Liver (tissue), 9 donors: ENCODE measurements around the gene SETBP1. TPM values are rescaled to one million over a fixed set of nuclear protein-coding genes. Genes with fewer than 3 reads are reported as not detected.

ENCODE experiments used
- DNase-seq: peaks from one replicate; pipeline ENCODE4 v3.0.0-alpha.2; 2017; ENCODE audit warnings: low spot score
- H3K27ac ChIP-seq, 2 donors: one replicate each; pipeline ENCODE4 v1.7.0; 2013; ENCODE audit warnings: inconsistent platforms in 2 of 2, low read length in 2 of 2, control low read depth in 1 of 2, low read depth in 1 of 2, mild to moderate bottlenecking in 1 of 2
- H3K27me3 ChIP-seq, 4 donors: one replicate each; pipeline versions ENCODE4 v1.6.1 to v1.7.0; 2013; ENCODE audit warnings: low read length in 3 of 4, inconsistent platforms in 1 of 4, mild to moderate bottlenecking in 1 of 4, moderate library complexity in 1 of 4; ENCODE audit not compliant: control insufficient read depth in 4 of 4, insufficient read depth in 4 of 4
- H3K36me3 ChIP-seq, 4 donors: one replicate each; pipeline versions ENCODE4 v1.6.1 to v1.7.0; 2013; ENCODE audit warnings: low read length in 3 of 4, mild to moderate bottlenecking in 3 of 4, low read depth in 1 of 4, moderate library complexity in 1 of 4; ENCODE audit not compliant: control insufficient read depth in 4 of 4, insufficient read depth in 3 of 4
- H3K4me1 ChIP-seq, 4 donors: one replicate each; pipeline versions ENCODE4 v1.6.1 to v1.7.0; 2013; ENCODE audit warnings: low read length in 3 of 4, mild to moderate bottlenecking in 3 of 4, moderate library complexity in 1 of 4; ENCODE audit not compliant: control insufficient read depth in 4 of 4, insufficient read depth in 4 of 4
- H3K4me3 ChIP-seq, 3 donors: one replicate each; pipeline versions ENCODE4 v1.6.1 to v1.7.0; 2013; ENCODE audit warnings: low read length in 3 of 3, control low read depth in 1 of 3, low read depth in 1 of 3, mild to moderate bottlenecking in 1 of 3
- H3K9ac ChIP-seq, 2 donors: one replicate each; pipeline ENCODE4 v1.7.0; 2013; ENCODE audit warnings: low read length in 2 of 2, mild to moderate bottlenecking in 2 of 2, moderate library complexity in 2 of 2, control low read depth in 1 of 2, low read depth in 1 of 2
- H3K9me3 ChIP-seq, 4 donors: one replicate each; pipeline versions ENCODE4 v1.6.1 to v1.7.0; 2013; ENCODE audit warnings: low read length in 3 of 4; ENCODE audit not compliant: control insufficient read depth in 4 of 4
- EGR1 ChIP-seq, 2 donors: IDR thresholded peaks; 2 replicates each; pipeline ENCODE4 v1.6.1; 2016 to 2018; ENCODE audit warnings: antibody characterized with exemption in 2 of 2, low read depth in 2 of 2
- GABPA ChIP-seq, 2 donors: IDR thresholded peaks in 1 of 2; conservative IDR thresholded peaks in 1 of 2; 2 replicates each; pipeline ENCODE4 v1.6.1; 2016; ENCODE audit warnings: antibody characterized with exemption in 2 of 2, mild to moderate bottlenecking in 1 of 2, moderate library complexity in 1 of 2
- HNF4A ChIP-seq, 2 donors: conservative IDR thresholded peaks; 2 replicates each; pipeline ENCODE4 v1.6.1; 2016; ENCODE audit warnings: antibody characterized with exemption in 2 of 2, mild to moderate bottlenecking in 2 of 2
- HNF4G ChIP-seq: IDR thresholded peaks from 2 replicates; pipeline ENCODE4 v1.6.1; 2016; ENCODE audit warnings: antibody characterized with exemption
- JUND ChIP-seq, 2 donors: IDR thresholded peaks; 2 replicates each; pipeline ENCODE4 v1.6.1; 2016; ENCODE audit warnings: antibody characterized with exemption in 2 of 2
- NR2F2 ChIP-seq: IDR thresholded peaks from 2 replicates; pipeline ENCODE4 v1.6.1; 2016; ENCODE audit warnings: antibody characterized with exemption
- RAD21 ChIP-seq, 2 donors: IDR thresholded peaks; 2 replicates each; pipeline ENCODE4 v1.6.1; 2016; ENCODE audit warnings: antibody characterized with exemption in 2 of 2, mild to moderate bottlenecking in 2 of 2
- RXRA ChIP-seq, 2 donors: IDR thresholded peaks; 2 replicates each; pipeline ENCODE4 v1.6.1; 2017 to 2018; ENCODE audit warnings: antibody characterized with exemption in 2 of 2, mild to moderate bottlenecking in 1 of 2
- YY1 ChIP-seq: IDR thresholded peaks from 2 replicates; pipeline ENCODE4 v1.6.1; 2016; ENCODE audit warnings: antibody characterized with exemption, mild to moderate bottlenecking
- WGBS: extraction: QIAGEN DNeasy Blood & Tissue Kit; methylation state at CpG from one replicate; pipeline ENCODE4 v1.1.7; 2013; 5-methylcytosine and 5-hydroxymethylcytosine counted together
- polyA plus RNA-seq, 2 donors: library from polyadenylated mRNA; stranded (reverse) in 1 of 2; unstranded in 1 of 2; fragments of 200-250 nt in 1 of 2; fragments of >200 nt in 1 of 2; fragmentation: Nextera tagmentation in 1 of 2; extraction: Ambion mirVana in 1 of 2; gene quantifications; one replicate each; pipeline versions ENCODE4 v1.2.1 to v1.2.3, GENCODE V29; 2013 to 2015
- total RNA-seq, 2 donors: library from RNA; depleted of rRNA; stranded (reverse); fragments of >200 nt; gene quantifications; one replicate each; pipeline ENCODE4 v1.2.3, GENCODE V29; 2014
- TF ChIP-seq, protein P1 (sequence below): IDR thresholded peaks from 2 replicates; pipeline ENCODE4 v1.6.1; 2016; ENCODE audit warnings: antibody characterized with exemption
- TF ChIP-seq, protein P2 (sequence below): fragments of 150-350 bp; IDR thresholded peaks from 2 replicates; pipeline ENCODE4 v1.5.1; 2017; ENCODE audit warnings: improper control_type of control experiment, low read depth, low read length; ENCODE audit not compliant: missing input control
- TF ChIP-seq, protein P3 (sequence below): IDR thresholded peaks from 2 replicates; pipeline ENCODE4 v1.6.1; 2016; ENCODE audit warnings: antibody characterized with exemption
- TF ChIP-seq, protein P4 (sequence below): IDR thresholded peaks from 2 replicates; pipeline ENCODE4 v1.6.1; 2016; ENCODE audit warnings: antibody characterized with exemption
- TF ChIP-seq, protein P5 (sequence below): IDR thresholded peaks from 2 replicates; pipeline ENCODE4 v1.6.1; 2016; ENCODE audit warnings: antibody characterized with exemption, mild to moderate bottlenecking
- donor health status: healthy.
- donor health status: healthy.
- donor health status: healthy.
- donor health status: healthy.
- donor health status: healthy.

Gene SETBP1
- total and polyA plus RNA-seq, 4 donors = 2.5 to 15.8 (median 4.7) TPM

DNA sequence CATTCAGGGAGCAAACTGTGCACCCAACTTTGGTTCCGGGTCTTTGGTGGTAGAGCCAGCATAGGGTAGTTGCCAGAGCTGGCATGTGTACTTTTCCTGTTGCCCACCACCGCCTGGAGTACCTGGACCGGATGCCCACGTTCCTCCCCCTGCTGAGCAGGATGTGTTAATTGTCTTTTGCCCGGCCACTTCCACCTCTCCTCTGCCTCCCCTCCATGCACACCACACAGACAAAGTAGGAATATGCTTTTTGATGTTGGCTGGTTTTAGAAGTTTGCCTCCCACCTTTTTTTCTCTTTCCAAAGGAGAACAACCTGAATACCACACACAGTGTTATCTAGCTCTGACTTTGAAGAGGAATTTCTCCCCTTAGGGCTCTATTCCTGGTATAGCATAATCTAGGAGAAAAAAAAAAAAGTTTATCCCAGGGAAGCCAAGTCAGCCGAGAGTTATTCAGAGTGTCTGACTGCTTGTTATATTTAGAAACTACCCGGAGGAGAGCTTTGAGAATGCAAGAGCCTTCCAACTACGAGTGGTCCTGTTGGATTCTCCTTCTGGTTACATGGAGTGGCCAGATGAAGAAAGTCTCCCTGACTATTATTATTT lies 111.9 kb downstream of the SETBP1 start:
- H3K27ac ChIP-seq = no peak overlapping the region
- H3K4me3 ChIP-seq = no peak overlapping the region
- no peak for TF ChIP-seq EGR1 (IDR thresholded peaks at IDR 0.05; ENCODE audit: low read depth in 2 of 2)
- no peaks in the 10 kb centered on the region for H3K27me3 ChIP-seq
- H3K9me3 ChIP-seq = no peaks in the 10 kb centered on the region
- H3K36me3 ChIP-seq = peaks cover 0 to 2% (median 0%) of the 10 kb centered on the region in 4 donors
- no peak for DNase-seq
- H3K4me1 ChIP-seq = peaks cover 0 to 14% (median 10%) of the 10 kb centered on the region in 4 donors
- no peak overlapping the region for H3K9ac ChIP-seq
- WGBS = 86% methylated on average over 8 of the region's 8 CpGs

DNA sequence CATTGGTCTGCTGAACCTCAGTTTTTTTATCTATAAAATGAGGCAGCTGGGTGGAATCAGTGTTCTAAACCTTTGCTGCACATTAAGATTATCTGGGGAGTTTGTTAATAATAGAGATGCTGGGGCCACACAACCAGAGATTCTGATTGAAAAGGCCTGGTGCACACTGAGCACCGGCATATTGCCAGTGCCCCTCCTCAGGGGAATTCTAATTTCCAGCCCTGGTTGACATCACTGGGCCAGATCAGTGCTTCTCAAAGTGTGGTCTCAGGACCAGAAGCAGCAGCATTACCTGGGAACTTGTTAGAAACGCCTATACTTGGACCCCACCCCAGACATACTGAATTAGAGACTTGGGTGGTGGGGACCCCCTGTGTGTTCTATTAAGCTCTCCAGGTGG lies 112.5 kb downstream of the SETBP1 start:
- H3K27me3 ChIP-seq = no peaks in the 10 kb centered on the region
- H3K4me3 ChIP-seq = no peak overlapping the region
- H3K4me1 ChIP-seq = peaks cover 0 to 14% (median 10%) of the 10 kb centered on the region in 4 donors
- no peak overlapping the region for H3K9ac ChIP-seq
- H3K27ac ChIP-seq = no peak overlapping the region
- no peak for TF ChIP-seq GABPA (IDR thresholded peaks at IDR 0.05 in 1 of 2, conservative IDR thresholded peaks at IDR 0.05 in 1 of 2)
- TF ChIP-seq HNF4G = no peak
- TF ChIP-seq RAD21 (IDR thresholded peaks at IDR 0.05) = no peak
- TF ChIP-seq RXRA (IDR thresholded peaks at IDR 0.05) = no peak
- TF ChIP-seq, protein P1, sequence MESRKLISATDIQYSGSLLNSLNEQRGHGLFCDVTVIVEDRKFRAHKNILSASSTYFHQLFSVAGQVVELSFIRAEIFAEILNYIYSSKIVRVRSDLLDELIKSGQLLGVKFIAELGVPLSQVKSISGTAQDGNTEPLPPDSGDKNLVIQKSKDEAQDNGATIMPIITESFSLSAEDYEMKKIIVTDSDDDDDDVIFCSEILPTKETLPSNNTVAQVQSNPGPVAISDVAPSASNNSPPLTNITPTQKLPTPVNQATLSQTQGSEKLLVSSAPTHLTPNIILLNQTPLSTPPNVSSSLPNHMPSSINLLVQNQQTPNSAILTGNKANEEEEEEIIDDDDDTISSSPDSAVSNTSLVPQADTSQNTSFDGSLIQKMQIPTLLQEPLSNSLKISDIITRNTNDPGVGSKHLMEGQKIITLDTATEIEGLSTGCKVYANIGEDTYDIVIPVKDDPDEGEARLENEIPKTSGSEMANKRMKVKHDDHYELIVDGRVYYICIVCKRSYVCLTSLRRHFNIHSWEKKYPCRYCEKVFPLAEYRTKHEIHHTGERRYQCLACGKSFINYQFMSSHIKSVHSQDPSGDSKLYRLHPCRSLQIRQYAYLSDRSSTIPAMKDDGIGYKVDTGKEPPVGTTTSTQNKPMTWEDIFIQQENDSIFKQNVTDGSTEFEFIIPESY = no peak
- TF ChIP-seq YY1 = no peak
- TF ChIP-seq HNF4A (conservative IDR thresholded peaks at IDR 0.05) = no peak
- TF ChIP-seq, protein P2, sequence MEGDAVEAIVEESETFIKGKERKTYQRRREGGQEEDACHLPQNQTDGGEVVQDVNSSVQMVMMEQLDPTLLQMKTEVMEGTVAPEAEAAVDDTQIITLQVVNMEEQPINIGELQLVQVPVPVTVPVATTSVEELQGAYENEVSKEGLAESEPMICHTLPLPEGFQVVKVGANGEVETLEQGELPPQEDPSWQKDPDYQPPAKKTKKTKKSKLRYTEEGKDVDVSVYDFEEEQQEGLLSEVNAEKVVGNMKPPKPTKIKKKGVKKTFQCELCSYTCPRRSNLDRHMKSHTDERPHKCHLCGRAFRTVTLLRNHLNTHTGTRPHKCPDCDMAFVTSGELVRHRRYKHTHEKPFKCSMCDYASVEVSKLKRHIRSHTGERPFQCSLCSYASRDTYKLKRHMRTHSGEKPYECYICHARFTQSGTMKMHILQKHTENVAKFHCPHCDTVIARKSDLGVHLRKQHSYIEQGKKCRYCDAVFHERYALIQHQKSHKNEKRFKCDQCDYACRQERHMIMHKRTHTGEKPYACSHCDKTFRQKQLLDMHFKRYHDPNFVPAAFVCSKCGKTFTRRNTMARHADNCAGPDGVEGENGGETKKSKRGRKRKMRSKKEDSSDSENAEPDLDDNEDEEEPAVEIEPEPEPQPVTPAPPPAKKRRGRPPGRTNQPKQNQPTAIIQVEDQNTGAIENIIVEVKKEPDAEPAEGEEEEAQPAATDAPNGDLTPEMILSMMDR = no peak
- no peak for TF ChIP-seq EGR1 (IDR thresholded peaks at IDR 0.05; ENCODE audit: low read depth in 2 of 2)
- TF ChIP-seq, protein P3, sequence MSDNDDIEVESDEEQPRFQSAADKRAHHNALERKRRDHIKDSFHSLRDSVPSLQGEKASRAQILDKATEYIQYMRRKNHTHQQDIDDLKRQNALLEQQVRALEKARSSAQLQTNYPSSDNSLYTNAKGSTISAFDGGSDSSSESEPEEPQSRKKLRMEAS = no peak
- TF ChIP-seq, protein P4, sequence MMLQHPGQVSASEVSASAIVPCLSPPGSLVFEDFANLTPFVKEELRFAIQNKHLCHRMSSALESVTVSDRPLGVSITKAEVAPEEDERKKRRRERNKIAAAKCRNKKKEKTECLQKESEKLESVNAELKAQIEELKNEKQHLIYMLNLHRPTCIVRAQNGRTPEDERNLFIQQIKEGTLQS = no peak
- TF ChIP-seq, protein P5, sequence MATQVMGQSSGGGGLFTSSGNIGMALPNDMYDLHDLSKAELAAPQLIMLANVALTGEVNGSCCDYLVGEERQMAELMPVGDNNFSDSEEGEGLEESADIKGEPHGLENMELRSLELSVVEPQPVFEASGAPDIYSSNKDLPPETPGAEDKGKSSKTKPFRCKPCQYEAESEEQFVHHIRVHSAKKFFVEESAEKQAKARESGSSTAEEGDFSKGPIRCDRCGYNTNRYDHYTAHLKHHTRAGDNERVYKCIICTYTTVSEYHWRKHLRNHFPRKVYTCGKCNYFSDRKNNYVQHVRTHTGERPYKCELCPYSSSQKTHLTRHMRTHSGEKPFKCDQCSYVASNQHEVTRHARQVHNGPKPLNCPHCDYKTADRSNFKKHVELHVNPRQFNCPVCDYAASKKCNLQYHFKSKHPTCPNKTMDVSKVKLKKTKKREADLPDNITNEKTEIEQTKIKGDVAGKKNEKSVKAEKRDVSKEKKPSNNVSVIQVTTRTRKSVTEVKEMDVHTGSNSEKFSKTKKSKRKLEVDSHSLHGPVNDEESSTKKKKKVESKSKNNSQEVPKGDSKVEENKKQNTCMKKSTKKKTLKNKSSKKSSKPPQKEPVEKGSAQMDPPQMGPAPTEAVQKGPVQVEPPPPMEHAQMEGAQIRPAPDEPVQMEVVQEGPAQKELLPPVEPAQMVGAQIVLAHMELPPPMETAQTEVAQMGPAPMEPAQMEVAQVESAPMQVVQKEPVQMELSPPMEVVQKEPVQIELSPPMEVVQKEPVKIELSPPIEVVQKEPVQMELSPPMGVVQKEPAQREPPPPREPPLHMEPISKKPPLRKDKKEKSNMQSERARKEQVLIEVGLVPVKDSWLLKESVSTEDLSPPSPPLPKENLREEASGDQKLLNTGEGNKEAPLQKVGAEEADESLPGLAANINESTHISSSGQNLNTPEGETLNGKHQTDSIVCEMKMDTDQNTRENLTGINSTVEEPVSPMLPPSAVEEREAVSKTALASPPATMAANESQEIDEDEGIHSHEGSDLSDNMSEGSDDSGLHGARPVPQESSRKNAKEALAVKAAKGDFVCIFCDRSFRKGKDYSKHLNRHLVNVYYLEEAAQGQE = no peak
- no peak for TF ChIP-seq NR2F2
- TF ChIP-seq JUND (IDR thresholded peaks at IDR 0.05) = no peak
- H3K9me3 ChIP-seq = no peaks in the 10 kb centered on the region
- no peak for DNase-seq
- peaks cover 0 to 2% (median 0%) of the 10 kb centered on the region in 4 donors for H3K36me3 ChIP-seq
- WGBS = 92% methylated on average over 2 of the region's 2 CpGs
